ENCODE measurements around the gene PHRF1. TPM values are rescaled to one million over a fixed set of nuclear protein-coding genes. Genes with fewer than 3 reads are reported as not detected.

The PHRF1 gene
- total and polyA plus RNA-seq, 2 donors (not counting 3 experiments of a cell fraction or from before 2014, with no cell fraction given), result 14.2 to 39.4 TPM

DNA sequence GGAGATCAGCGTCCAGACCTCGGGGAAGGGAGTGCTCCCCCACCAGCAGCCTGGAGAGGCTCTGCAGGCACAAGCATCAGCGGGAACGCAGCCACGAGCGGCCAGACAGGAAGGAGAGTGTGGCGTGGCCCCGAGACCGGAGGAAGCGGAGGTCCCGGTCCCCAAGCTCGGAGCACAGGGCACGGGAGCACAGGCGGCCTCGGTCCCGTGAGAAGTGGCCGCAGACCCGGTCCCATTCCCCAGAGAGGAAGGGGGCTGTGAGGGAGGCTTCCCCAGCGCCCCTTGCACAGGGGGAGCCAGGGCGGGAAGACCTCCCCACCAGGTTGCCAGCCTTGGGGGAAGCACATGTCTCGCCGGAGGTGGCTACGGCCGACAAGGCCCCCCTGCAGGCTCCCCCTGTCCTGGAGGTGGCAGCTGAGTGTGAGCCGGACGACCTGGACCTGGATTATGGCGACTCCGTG lies 32.6 kb downstream of the PHRF1 start:
- Histone ChIP-seq H3K27ac (ENCODE audit: insufficient read depth, low read depth, low read length) (no peak overlapping the region), H3K4me3 (replicated peaks in 1 of 3; ENCODE audit: insufficient read depth in 1 of 3, low read depth in 1 of 3, low read length in 3 of 3) (no peak overlapping the region), H3K9me3 (replicated peaks; ENCODE audit: control insufficient read depth, insufficient read depth, low read length) (no peaks in the 10 kb centered on the region), H3K36me3 (ENCODE audit: control insufficient read depth in 2 of 2, extremely low read depth in 1 of 2, insufficient read depth in 2 of 2, low read length in 2 of 2) (peaks cover 14 to 77% of the 10 kb centered on the region in 2 experiments), H3K9ac (replicated peaks; ENCODE audit: extremely low read depth, insufficient read depth, low read length) (no peak overlapping the region), H3K79me2 (ENCODE audit: control insufficient read depth, insufficient read depth, low read length) (no peaks in the 10 kb centered on the region), H3K4me2 (ENCODE audit: insufficient read depth, low read length) (no peak overlapping the region), H4K20me1 (replicated peaks; ENCODE audit: control insufficient read depth, extremely low read depth, insufficient read depth, low read length) (no peaks in the 10 kb centered on the region), H3K9me1 (replicated peaks; ENCODE audit: control insufficient read depth, extremely low read depth, insufficient read depth, low read length) (no peaks in the 10 kb centered on the region), H3K4me1 (ENCODE audit: control insufficient read depth, extremely low read depth, insufficient read depth, low read length) (no peaks in the 10 kb centered on the region), H2AFZ (ENCODE audit: low read depth, low read length) (no peak overlapping the region), H3K27me3 (ENCODE audit: control insufficient read depth in 2 of 2, insufficient read depth in 2 of 2, low read length in 2 of 2) (no peaks in the 10 kb centered on the region)
- DNase-seq (ENCODE audit: low read depth, low spot score) (no peak), FAIRE-seq (no peak)
- ChIA-PET CTCF (interaction anchor here (0.5 to 1.2 kb wide), 4 partner anchors 19 to 54 kb away, joined by 3 read pairs; partner anchors contain the start of genes DRD4 and PHRF1), POLR2A (no interaction called here)
- no peak for TF ChIP-seq MYC (IDR thresholded peaks at IDR 0.05; ENCODE audit: low read depth, low read length)
- TF ChIP-seq POLR2A (IDR thresholded peaks at IDR 0.05; ENCODE audit: low read depth, low read length), result no peak
- TF ChIP-seq, protein P1, sequence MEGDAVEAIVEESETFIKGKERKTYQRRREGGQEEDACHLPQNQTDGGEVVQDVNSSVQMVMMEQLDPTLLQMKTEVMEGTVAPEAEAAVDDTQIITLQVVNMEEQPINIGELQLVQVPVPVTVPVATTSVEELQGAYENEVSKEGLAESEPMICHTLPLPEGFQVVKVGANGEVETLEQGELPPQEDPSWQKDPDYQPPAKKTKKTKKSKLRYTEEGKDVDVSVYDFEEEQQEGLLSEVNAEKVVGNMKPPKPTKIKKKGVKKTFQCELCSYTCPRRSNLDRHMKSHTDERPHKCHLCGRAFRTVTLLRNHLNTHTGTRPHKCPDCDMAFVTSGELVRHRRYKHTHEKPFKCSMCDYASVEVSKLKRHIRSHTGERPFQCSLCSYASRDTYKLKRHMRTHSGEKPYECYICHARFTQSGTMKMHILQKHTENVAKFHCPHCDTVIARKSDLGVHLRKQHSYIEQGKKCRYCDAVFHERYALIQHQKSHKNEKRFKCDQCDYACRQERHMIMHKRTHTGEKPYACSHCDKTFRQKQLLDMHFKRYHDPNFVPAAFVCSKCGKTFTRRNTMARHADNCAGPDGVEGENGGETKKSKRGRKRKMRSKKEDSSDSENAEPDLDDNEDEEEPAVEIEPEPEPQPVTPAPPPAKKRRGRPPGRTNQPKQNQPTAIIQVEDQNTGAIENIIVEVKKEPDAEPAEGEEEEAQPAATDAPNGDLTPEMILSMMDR (IDR thresholded peaks at IDR 0.05; ENCODE audit: extremely low read depth in 1 of 2, insufficient read depth in 1 of 2, low read depth in 1 of 2, low read length in 2 of 2), result no peak
- no TSS peak for BruUV-seq (replicated peaks)
- intact Hi-C loops (cut with micrococcal nuclease), result no loop called here
- dilution Hi-C loops (cut with MboI; ENCODE audit: extremely low pct_ligation_motif_present, low sequenced_read_pairs), result no loop called here

GRCh38 chr11:609341-609811 lies 33.1 kb downstream of the PHRF1 start:
- Histone ChIP-seq H3K4me3 (replicated peaks in 1 of 3; ENCODE audit: insufficient read depth in 1 of 3, low read depth in 1 of 3, low read length in 3 of 3) (no peak overlapping the region), H3K9ac (replicated peaks; ENCODE audit: extremely low read depth, insufficient read depth, low read length) (no peak overlapping the region), H2AFZ (ENCODE audit: low read depth, low read length) (no peak overlapping the region), H3K4me1 (ENCODE audit: control insufficient read depth, extremely low read depth, insufficient read depth, low read length) (no peaks in the 10 kb centered on the region), H3K9me1 (replicated peaks; ENCODE audit: control insufficient read depth, extremely low read depth, insufficient read depth, low read length) (no peaks in the 10 kb centered on the region), H4K20me1 (replicated peaks; ENCODE audit: control insufficient read depth, extremely low read depth, insufficient read depth, low read length) (no peaks in the 10 kb centered on the region), H3K79me2 (ENCODE audit: control insufficient read depth, insufficient read depth, low read length) (no peaks in the 10 kb centered on the region), H3K27ac (ENCODE audit: insufficient read depth, low read depth, low read length) (no peak overlapping the region), H3K4me2 (ENCODE audit: insufficient read depth, low read length) (no peak overlapping the region), H3K27me3 (ENCODE audit: control insufficient read depth in 2 of 2, insufficient read depth in 2 of 2, low read length in 2 of 2) (no peaks in the 10 kb centered on the region), H3K36me3 (ENCODE audit: control insufficient read depth in 2 of 2, extremely low read depth in 1 of 2, insufficient read depth in 2 of 2, low read length in 2 of 2) (peaks cover 14 to 73% of the 10 kb centered on the region in 2 experiments), H3K9me3 (replicated peaks; ENCODE audit: control insufficient read depth, insufficient read depth, low read length) (no peaks in the 10 kb centered on the region)
- CTCF ChIA-PET, result interaction anchor here (1.1 kb wide), 1 partner anchor 55 kb away, joined by 3 read pairs; no protein-coding TSS in a partner anchor
- dilution Hi-C loops (cut with MboI; ENCODE audit: extremely low pct_ligation_motif_present, low sequenced_read_pairs) (no loop called here), intact Hi-C loops (cut with micrococcal nuclease) (no loop called here)
- POLR2A ChIA-PET, result no interaction called here
- DNase-seq (ENCODE audit: low read depth, low spot score) (no peak), FAIRE-seq (no peak)
- TF ChIP-seq POLR2AphosphoS5 (IDR thresholded peaks at IDR 0.05; ENCODE audit: insufficient read depth, low read depth, low read length), result no peak
- no peak for TF ChIP-seq EZH2 (IDR thresholded peaks at IDR 0.05; ENCODE audit: borderline replicate concordance, low read depth, low read length, severe bottlenecking)
- TF ChIP-seq MAX (IDR thresholded peaks at IDR 0.05; ENCODE audit: insufficient read depth, insufficient read length), result no peak
- TF ChIP-seq JUN (IDR thresholded peaks at IDR 0.05; ENCODE audit: borderline replicate concordance, insufficient read depth, insufficient read length, low read depth), result no peak
- no peak for TF ChIP-seq MYC (IDR thresholded peaks at IDR 0.05; ENCODE audit: low read depth, low read length)
- TF ChIP-seq, protein P1 (IDR thresholded peaks at IDR 0.05; ENCODE audit: extremely low read depth in 1 of 2, insufficient read depth in 1 of 2, low read depth in 1 of 2, low read length in 2 of 2), result no peak
- TF ChIP-seq GATA2 (IDR thresholded peaks at IDR 0.05; ENCODE audit: insufficient read depth, insufficient read length, low read depth, low read length), result no peak
- BruUV-seq (replicated peaks), result no TSS peak
